Measurements from ENCODE around the gene INHBE. TPM values are rescaled to one million over a fixed set of nuclear protein-coding genes. Genes with fewer than 3 reads are reported as not detected.

Gene INHBE
- total RNA-seq, 4 donors from 2014 or later: 1.5 to 2.2 TPM; not detected in 2

DNA sequence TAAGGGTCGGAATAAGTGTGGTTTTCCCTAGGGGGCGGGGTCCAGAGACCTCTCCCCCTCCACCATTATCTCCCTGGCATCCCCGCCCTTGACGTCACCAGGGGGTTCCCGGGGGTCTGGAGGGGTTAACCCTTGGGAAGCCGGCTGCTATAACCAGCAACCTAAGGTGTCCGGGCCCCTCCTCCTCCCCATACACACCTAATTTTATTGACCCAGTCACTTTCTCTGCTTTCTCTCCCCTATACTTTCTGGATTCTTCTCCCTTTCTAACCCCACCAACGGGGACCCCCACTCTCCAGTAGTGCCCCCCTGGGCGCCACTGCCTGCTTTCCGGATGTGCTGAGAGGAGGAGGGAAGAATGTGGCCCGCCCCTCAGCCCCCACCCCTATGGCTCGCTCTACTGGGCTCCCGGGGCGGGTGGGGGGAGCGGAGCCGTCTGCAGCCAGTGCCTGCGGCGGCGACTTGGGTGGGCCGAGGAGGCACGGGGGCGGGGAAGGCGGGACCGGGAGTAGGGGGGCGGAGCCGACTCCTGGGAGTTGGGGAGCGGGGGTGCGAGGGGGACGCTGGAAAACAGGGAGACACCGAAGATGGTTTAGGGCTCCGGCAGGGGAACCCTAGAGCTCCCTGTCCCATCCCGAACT is 6.3 kb downstream of the INHBE start:
- Histone ChIP-seq H3K4me1 (peaks cover 31 to 37% of the 10 kb centered on the region in 2 donors), H3K9me3 (no peaks in the 10 kb centered on the region), H3K27me3 (peaks cover 14 to 19% (median 18%) of the 10 kb centered on the region in 3 donors), H3K27ac (peak overlapping the region in 3 of 4 donors; percentile 66 to 77 (median 76)), H3K36me3 (no peaks in the 10 kb centered on the region), H3K4me3 (peak overlapping the region; percentile 68 to 78 (median 70))
- intact Hi-C loops (cut with DNase I; ENCODE audit: low total_unique reads): no loop called here
- in situ Hi-C loops (cut with MboI; ENCODE audit: low sequenced_read_pairs in 4 of 4): no loop called here
- TF ChIP-seq, protein P1, sequence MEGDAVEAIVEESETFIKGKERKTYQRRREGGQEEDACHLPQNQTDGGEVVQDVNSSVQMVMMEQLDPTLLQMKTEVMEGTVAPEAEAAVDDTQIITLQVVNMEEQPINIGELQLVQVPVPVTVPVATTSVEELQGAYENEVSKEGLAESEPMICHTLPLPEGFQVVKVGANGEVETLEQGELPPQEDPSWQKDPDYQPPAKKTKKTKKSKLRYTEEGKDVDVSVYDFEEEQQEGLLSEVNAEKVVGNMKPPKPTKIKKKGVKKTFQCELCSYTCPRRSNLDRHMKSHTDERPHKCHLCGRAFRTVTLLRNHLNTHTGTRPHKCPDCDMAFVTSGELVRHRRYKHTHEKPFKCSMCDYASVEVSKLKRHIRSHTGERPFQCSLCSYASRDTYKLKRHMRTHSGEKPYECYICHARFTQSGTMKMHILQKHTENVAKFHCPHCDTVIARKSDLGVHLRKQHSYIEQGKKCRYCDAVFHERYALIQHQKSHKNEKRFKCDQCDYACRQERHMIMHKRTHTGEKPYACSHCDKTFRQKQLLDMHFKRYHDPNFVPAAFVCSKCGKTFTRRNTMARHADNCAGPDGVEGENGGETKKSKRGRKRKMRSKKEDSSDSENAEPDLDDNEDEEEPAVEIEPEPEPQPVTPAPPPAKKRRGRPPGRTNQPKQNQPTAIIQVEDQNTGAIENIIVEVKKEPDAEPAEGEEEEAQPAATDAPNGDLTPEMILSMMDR (IDR thresholded peaks at IDR 0.05 in 4 of 5, conservative IDR thresholded peaks at IDR 0.05 in 1 of 5): no peak
- TF ChIP-seq POLR2A (IDR thresholded peaks at IDR 0.05): no peak
- ATAC-seq: no peak
- no peak for DNase-seq

DNA sequence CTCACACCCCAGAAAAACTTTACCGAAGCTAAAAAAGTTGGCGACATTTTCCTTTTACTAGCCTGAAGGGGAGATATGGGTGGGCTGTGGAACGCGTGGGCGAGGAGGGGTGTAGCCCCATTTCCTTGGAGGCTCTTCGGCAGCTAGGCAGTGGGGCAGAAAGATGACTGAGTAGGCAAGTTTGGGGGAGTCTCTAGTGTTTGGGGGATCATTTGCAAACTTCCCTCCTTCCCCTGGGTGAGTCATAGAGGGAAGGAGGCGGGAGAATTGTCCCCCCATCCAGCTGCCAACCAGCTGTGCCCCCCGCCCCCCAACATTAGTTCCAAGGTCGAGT is 6.8 kb downstream of the INHBE start:
- in situ Hi-C loops (cut with MboI; ENCODE audit: low sequenced_read_pairs in 4 of 4): no loop called here
- intact Hi-C loops (cut with DNase I; ENCODE audit: low total_unique reads): no loop called here
- TF ChIP-seq, protein P1 (IDR thresholded peaks at IDR 0.05 in 4 of 5, conservative IDR thresholded peaks at IDR 0.05 in 1 of 5): no peak
- TF ChIP-seq POLR2A (IDR thresholded peaks at IDR 0.05): no peak
- Histone ChIP-seq H3K9me3 (no peaks in the 10 kb centered on the region), H3K36me3 (no peaks in the 10 kb centered on the region), H3K4me3 (peak overlapping the region; percentile 68 to 78 (median 70)), H3K27ac (peak overlapping the region; percentile 66 to 78 (median 76)), H3K27me3 (peaks cover 14 to 19% (median 18%) of the 10 kb centered on the region in 3 donors), H3K4me1 (peaks cover 26 to 37% of the 10 kb centered on the region in 2 donors)
- ATAC-seq: no peak
- no peak for DNase-seq

DNA sequence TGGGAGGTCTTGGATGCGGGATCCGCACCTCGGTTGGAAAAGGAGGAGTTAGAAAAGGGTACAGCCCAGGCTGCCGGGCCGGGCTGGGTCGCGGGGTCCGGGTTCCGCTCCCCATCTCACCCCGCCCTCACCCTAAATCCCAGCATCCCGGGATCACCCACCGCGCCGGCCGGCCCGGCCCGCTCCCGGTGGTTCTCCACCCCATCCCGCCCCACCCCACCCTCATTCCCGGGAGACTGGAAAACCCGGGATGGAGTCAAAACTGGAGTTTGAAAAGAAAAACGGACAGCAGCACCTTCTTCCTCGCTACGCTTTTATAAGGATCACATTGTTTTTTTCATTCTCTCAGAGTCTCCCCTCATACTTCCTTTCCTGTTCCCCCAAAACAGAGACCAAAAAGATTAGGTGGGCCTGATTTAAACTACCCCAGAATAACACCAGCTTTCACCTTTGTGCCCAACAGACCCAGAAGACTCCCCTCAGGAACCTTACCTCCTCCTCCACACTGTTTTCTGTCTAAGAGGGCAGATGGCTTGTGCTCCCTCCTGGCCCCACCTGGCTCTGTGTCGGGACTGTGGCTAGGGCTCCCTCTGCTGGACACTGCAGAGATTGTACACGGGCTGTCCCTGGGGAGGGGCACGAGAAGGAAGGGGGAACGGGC is 7.3 kb downstream of the INHBE start:
- intact Hi-C loops (cut with DNase I; ENCODE audit: low total_unique reads): no loop called here
- H3K9me3 ChIP-seq: no peaks in the 10 kb centered on the region
- H3K36me3 ChIP-seq: no peaks in the 10 kb centered on the region
- in situ Hi-C loops (cut with MboI; ENCODE audit: low sequenced_read_pairs in 4 of 4): no loop called here
- peak overlapping the region; percentile 66 to 78 (median 76) for H3K27ac ChIP-seq
- peak overlapping the region; percentile 68 to 78 (median 70) for H3K4me3 ChIP-seq
- H3K27me3 ChIP-seq: peaks cover 14 to 19% (median 18%) of the 10 kb centered on the region in 3 donors
- ATAC-seq (peak; percentile 73 to 86), DNase-seq (peak; percentile 67 to 81)
- TF ChIP-seq, protein P1 (IDR thresholded peaks at IDR 0.05 in 4 of 5, conservative IDR thresholded peaks at IDR 0.05 in 1 of 5): peak; percentile 93 to 95 (median 95)
- TF ChIP-seq POLR2A (IDR thresholded peaks at IDR 0.05): peak; percentile 7 to 29
- H3K4me1 ChIP-seq: peaks cover 24 to 37% of the 10 kb centered on the region in 2 donors

DNA sequence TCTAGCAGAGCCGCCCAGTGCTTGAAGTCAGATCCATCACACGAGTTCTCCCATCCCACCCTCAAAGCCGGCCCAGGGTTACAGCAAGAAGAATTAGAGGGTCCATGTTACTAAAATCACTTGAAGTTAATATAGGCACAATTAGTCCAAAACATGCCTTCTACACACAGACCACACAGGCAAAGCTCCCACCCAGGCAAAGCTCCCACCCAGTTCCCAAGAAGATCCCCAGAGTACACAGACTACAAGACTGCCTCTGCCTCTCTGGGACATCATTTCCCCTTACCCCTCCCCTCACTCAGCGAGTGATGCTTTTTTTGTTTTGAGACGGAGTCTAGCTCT is 7.8 kb downstream of the INHBE start:
- in situ Hi-C loops (cut with MboI; ENCODE audit: low sequenced_read_pairs in 4 of 4) (no loop called here), intact Hi-C loops (cut with DNase I; ENCODE audit: low total_unique reads) (no loop called here)
- TF ChIP-seq POLR2A (IDR thresholded peaks at IDR 0.05): no peak
- TF ChIP-seq, protein P1 (IDR thresholded peaks at IDR 0.05 in 4 of 5, conservative IDR thresholded peaks at IDR 0.05 in 1 of 5): peak in 2 of 5 experiments; percentile 2 to 4
- no peaks in the 10 kb centered on the region for H3K9me3 ChIP-seq
- H3K36me3 ChIP-seq: no peaks in the 10 kb centered on the region
- ATAC-seq (no peak), DNase-seq (no peak)
- H3K27ac ChIP-seq: peak overlapping the region in 3 of 4 donors; percentile 66 to 77 (median 76)
- peaks cover 14 to 19% (median 18%) of the 10 kb centered on the region in 3 donors for H3K27me3 ChIP-seq
- H3K4me3 ChIP-seq: peak overlapping the region in 3 of 4 donors; percentile 68 to 71 (median 69)
- H3K4me1 ChIP-seq: peaks cover 20 to 37% of the 10 kb centered on the region in 2 donors

Measured in gastrocnemius medialis (tissue), 4 donors.